ENCODE results near the gene MYRIP. TPM values are rescaled to one million over a fixed set of nuclear protein-coding genes. Genes with fewer than 3 reads are reported as not detected.

Gene MYRIP
- total RNA-seq, 1 donor from 2014 or later, result 8.4 TPM

DNA sequence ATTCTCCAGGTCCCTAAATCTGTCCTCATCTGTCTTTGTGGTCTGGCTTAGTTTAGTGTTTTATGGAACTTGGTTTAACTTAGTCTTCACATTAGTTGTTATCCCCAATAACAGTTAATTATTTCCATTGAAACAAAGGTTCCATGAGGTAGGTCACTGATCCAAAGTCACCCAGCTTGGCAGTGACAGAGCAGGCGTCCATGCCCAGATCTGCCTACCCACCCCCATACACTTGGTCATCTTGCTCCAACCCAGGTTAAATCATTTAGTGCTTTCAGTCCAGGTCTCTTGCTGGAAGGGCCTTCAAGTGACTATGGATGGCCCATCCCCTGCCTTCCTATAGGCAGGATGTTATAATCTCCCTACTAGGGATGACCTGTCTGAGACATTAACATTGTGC lies 127.4 kb downstream of the MYRIP start:
- ATAC-seq, result no peak
- DNase-seq (ENCODE audit: low spot score), result no peak
- intact Hi-C loops (cut with DNase I), result no loop called here

DNA sequence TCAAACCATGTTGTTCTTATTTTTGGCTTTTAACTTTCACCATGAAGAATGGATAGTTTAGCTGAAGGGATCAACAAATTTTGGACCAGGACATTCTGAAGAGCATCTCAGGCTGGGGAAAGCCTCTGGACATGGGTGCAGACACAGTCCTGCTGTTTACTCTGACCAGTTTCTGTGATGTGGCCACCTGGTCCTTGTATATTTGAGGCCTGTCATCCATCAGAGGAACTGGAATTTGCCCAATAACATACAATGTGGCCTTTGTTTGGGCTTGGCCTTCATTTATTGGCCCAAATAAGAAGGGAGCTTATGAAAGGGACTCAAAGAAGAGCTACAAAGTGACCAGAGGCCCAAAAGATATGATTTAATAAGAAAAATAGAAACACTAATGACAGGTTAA lies 127.9 kb downstream of the MYRIP start:
- DNase-seq (ENCODE audit: low spot score), result no peak
- intact Hi-C loops (cut with DNase I), result no loop called here
- ATAC-seq, result no peak

DNA sequence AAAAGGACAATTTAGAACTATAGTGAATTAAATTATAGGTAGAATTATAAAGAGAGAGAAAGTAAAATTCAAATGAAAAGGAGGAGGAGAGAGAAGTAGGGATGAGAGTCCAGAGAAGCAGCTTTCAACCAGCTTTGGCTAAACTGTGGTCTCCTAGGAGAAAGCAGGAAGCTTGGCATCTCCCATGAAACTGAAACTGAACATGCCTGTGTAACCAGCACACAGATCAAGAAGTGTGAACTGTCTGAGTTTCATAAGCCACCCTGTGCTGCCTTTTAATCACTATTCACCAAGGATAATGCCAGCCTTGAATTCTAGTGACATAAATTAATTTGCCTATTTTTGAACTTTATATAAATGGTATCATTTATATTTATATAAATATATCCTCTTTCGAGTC lies 128.5 kb downstream of the MYRIP start:
- DNase-seq (ENCODE audit: low spot score), result no peak
- intact Hi-C loops (cut with DNase I), result no loop called here
- ATAC-seq, result no peak

DNA sequence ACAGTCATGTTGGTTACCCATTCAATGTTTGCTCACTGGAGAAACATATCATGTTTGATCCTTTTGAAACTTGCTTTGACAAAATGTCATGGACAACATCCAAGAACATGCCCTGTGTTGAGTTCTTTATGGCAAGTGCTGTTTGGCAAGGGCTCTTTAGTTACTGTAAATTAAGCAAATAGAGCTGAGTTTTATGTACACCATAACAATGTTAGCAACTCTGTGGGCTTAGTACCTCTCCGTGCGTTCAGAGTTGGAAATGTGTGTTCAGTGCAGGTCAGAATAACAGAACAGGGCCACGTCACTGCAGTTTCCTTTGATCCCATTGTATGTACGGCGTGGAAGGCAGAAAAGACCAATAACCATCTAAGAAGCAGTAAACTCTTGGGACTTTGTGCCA lies 132.5 kb downstream of the MYRIP start:
- no peak for DNase-seq (ENCODE audit: low spot score)
- intact Hi-C loops (cut with DNase I), result no loop called here
- no peak for ATAC-seq

DNA sequence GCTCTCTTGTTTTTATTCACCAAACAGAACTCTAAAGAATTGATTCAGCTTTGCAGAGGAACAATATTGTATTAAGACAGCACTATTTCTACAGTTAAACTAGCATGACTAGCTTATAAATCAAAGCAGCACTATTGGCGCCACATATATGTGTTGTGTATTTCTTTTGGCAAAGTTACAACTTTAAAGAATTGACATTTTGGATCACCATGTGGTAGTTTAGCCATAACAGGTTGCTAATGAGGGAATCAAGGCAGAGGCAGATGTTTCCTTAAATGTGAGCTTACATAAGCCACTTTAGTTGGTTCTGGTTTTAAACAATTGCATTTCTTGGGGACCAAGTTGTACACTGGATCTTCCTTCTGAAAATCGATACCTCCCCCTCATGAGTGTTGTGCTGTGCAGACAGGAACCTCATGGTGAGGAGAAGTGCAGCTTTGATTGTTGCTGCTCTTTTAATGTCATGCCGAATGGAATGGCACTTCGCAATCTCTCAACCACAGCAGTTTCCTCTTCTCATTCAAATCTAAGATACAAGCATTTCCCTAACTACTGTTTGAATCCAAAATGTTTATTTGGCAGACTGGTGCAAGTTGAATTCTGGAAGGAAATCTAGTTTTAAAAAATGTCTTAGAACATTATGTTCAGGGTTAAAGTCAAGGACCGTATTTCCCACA lies 151.2 kb downstream of the MYRIP start:
- intact Hi-C loops (cut with DNase I), result no loop called here
- DNase-seq (ENCODE audit: low spot score), result no peak
- ATAC-seq, result peak; percentile 70

- peak; percentile 70 for ATAC-seq
These were observed 151.8 kb downstream of the MYRIP start for GRCh38 chr3:39961230-39961629.

GRCh38 chr3:39962581-39962980 lies 153.2 kb downstream of the MYRIP start:
- intact Hi-C loops (cut with DNase I), result no loop called here
- ATAC-seq (peak; percentile 79), DNase-seq (ENCODE audit: low spot score) (no peak)

More at GRCh38 chr3:39961230-39961629, 151.8 kb downstream of the MYRIP start:
- intact Hi-C loops (cut with DNase I), result no loop called here
- DNase-seq (ENCODE audit: low spot score), result no peak

DNA sequence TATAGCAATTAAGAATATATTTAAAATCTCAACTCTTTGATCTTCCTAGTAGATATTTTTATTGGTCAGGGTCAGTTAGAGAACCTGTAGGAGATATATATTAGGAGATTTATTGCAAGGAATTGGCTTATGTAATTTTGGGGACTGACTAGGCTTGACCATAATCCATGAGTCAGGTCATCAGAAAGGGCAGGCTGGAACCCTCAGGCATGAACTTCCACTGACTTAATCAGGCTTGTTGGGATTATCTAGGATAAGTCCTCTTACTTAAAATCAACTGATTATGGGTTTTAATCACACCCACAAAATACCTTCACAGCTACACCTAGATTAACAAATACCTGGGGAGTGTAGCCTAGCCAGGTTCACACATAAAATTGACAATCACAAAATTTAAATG lies 156.1 kb downstream of the MYRIP start:
- intact Hi-C loops (cut with DNase I), result no loop called here
- ATAC-seq (no peak), DNase-seq (ENCODE audit: low spot score) (no peak)

DNA sequence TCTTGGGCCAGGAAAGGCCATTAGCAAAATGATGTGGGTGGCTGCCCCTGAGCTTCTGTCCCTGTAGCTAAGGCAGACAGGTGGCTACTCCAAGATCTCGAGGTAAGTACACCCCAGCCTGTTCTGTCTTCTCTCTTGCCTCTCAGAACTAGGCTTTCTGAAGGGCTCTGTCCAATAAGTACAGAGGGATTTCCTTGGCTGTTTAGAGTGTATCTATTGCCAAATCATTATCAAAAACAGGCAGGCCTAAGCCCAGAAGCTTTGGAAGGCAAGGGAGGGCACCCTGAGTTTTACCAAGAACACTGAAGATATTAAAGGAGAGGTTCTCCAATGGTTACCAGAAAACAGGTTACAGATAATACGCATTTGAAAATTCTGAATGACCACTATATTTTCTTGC lies 156.6 kb downstream of the MYRIP start:
- intact Hi-C loops (cut with DNase I), result no loop called here
- DNase-seq (ENCODE audit: low spot score) (no peak), ATAC-seq (peak; percentile 49)

- DNase-seq (ENCODE audit: low spot score) (no peak), ATAC-seq (no peak)
- intact Hi-C loops (cut with DNase I), result no loop called here
These were observed 161.6 kb downstream of the MYRIP start for GRCh38 chr3:39970982-39971381.

GRCh38 chr3:39971559-39972031 lies 162.2 kb downstream of the MYRIP start:
- intact Hi-C loops (cut with DNase I), result no loop called here
- ATAC-seq (no peak), DNase-seq (ENCODE audit: low spot score) (no peak)

DNA sequence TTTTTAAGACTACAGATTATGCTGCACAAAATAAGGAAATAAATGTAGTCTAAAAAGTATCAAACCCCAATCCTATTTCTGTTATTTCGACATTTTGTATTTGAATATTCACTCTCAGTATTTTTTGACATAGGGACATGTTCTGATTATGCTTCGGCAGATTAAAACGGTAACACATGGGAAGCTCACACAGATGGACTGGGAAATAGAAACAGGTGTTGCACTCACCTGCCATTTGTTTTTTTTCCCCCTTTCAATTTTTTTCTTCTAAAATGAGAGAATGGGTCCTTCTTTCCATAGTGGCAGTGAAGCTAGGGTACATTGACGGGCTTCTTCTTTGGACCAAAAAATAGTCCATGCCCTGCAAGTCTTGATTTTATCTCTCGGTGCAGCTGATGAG lies 163.1 kb downstream of the MYRIP start:
- ATAC-seq (no peak), DNase-seq (ENCODE audit: low spot score) (no peak)
- intact Hi-C loops (cut with DNase I), result no loop called here

GRCh38 chr3:39977058-39977794 lies 167.8 kb downstream of the MYRIP start:
- ATAC-seq (no peak), DNase-seq (ENCODE audit: low spot score) (no peak)
- intact Hi-C loops (cut with DNase I), result no loop called here

- intact Hi-C loops (cut with DNase I), result no loop called here
- DNase-seq (ENCODE audit: low spot score), result no peak
- no peak for ATAC-seq
These were observed 168.9 kb downstream of the MYRIP start for GRCh38 chr3:39978308-39978707.

- intact Hi-C loops (cut with DNase I), result no loop called here
- no peak for ATAC-seq
- no peak for DNase-seq (ENCODE audit: low spot score)
These were observed 170.6 kb downstream of the MYRIP start for GRCh38 chr3:39980058-39980457.

DNA sequence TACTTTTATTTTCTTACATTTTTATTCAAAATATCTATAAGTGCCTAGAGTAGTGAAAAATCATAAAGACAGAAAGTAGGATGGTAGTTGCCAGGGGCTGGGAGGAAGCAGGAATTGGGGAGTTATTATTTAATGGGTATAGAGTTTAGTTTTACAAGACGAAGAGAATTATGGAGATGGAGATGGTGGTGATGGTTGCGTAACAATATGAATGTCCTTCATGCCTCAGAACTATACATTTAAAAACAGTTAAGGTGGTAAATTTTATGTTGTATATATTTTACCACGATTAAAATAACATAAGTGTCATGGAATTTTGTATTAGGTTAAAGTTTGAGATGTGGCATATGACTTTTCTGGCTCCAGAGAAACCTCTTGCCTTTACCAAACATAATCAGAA lies 171.4 kb downstream of the MYRIP start:
- ATAC-seq (no peak), DNase-seq (ENCODE audit: low spot score) (no peak)
- intact Hi-C loops (cut with DNase I), result no loop called here

- no peak for DNase-seq (ENCODE audit: low spot score)
- no peak for ATAC-seq
- intact Hi-C loops (cut with DNase I), result no loop called here
These were observed 172.3 kb downstream of the MYRIP start for GRCh38 chr3:39981547-39982184.

- intact Hi-C loops (cut with DNase I), result no loop called here
- ATAC-seq (no peak), DNase-seq (ENCODE audit: low spot score) (no peak)
These were observed 173.4 kb downstream of the MYRIP start for GRCh38 chr3:39982665-39983357.

GRCh38 chr3:39989746-39990145 lies 180.3 kb downstream of the MYRIP start:
- ATAC-seq (no peak), DNase-seq (ENCODE audit: low spot score) (no peak)

GRCh38 chr3:39990532-39990931 lies 181.1 kb downstream of the MYRIP start:
- ATAC-seq (no peak), DNase-seq (ENCODE audit: low spot score) (no peak)
- intact Hi-C loops (cut with DNase I), result no loop called here

More at GRCh38 chr3:39989746-39990145, 180.3 kb downstream of the MYRIP start:
- intact Hi-C loops (cut with DNase I), result no loop called here
